Esophagus squamous epithelium (tissue), 5 donors: ENCODE results near the gene HSBP1L1. TPM values are rescaled to one million over a fixed set of nuclear protein-coding genes. Genes with fewer than 3 reads are reported as not detected.
"Not testable (repeated sequence)": the region's sequence is repeated elsewhere in the genome, so short reads cannot be mapped to it uniquely, and the experiment has no call there.

Experiments
- DNase-seq: peaks from one replicate; lab custom pipeline; 2025; lab: John Stamatoyannopoulos, UW
- H3K27ac ChIP-seq, 4 donors: fragments of 200-600 bp; sonication (generic); one replicate each; pipeline ENCODE4 v1.5.1; 2016 to 2019; ENCODE audit warnings: mild to moderate bottlenecking in 1 of 4
- H3K27me3 ChIP-seq, 4 donors: fragments of 200-600 bp; sonication (generic); 1 replicate in 3 of 4; 2 replicates in 1 of 4; pipeline versions ENCODE4 v1.5.1 to v1.6.0; 2017 to 2021; ENCODE audit warnings: antibody characterized with exemption in 1 of 4
- H3K36me3 ChIP-seq, 3 donors: fragments of 200-600 bp; sonication (generic); one replicate each; pipeline ENCODE4 v1.5.1; 2016 to 2019
- H3K4me1 ChIP-seq, 3 donors: fragments of 200-600 bp; sonication (generic); one replicate each; pipeline ENCODE4 v1.5.1; 2017 to 2019
- H3K4me3 ChIP-seq, 4 donors: fragments of 200-600 bp; sonication (generic); 1 replicate in 3 of 4; 2 replicates in 1 of 4; pipeline ENCODE4 v1.5.1; 2016 to 2019; ENCODE audit warnings: mild to moderate bottlenecking in 2 of 4, moderate library complexity in 1 of 4
- H3K9me3 ChIP-seq, 3 donors: fragments of 200-600 bp; sonication (generic); one replicate each; pipeline ENCODE4 v1.5.1; 2016 to 2019
- POLR2A ChIP-seq, 4 donors: fragments of 450-650 bp; IDR thresholded peaks; one replicate each; pipeline ENCODE4 v1.6.1; 2017; ENCODE audit warnings: antibody characterized with exemption in 4 of 4, mild to moderate bottlenecking in 4 of 4, moderate library complexity in 3 of 4
- WGBS, 2 donors: methylation state at CpG; one replicate each; pipeline ENCODE4 v1.1.5; 2018; 5-methylcytosine and 5-hydroxymethylcytosine counted together
- intact Hi-C: fragments of 100-400 bp; cut with DNase I; formaldehyde crosslinking; loops from one replicate; pipeline ENCODE4 v1.15.0; 2022
- total RNA-seq, 4 donors: library from RNA; depleted of rRNA; stranded (reverse); fragments of >200 nt; gene quantifications; one replicate each; pipeline ENCODE4 v1.1.0, GENCODE V29; 2016
- TF ChIP-seq, protein P1 (sequence below), 6 experiments: fragments of 450-650 bp in 4 of 6; fragments of 200-600 bp in 2 of 6; sonication (generic) in 2 of 6; IDR thresholded peaks; one replicate each; pipeline ENCODE4 v1.5.1; 2016 to 2019; ENCODE audit warnings: antibody characterized with exemption in 6 of 6, mild to moderate bottlenecking in 4 of 6, moderate library complexity in 4 of 6
- donor health status: DM: yes; HTN: yes; CAD: no.

HSBP1L1 gene
- total RNA-seq, 4 donors from 2014 or later, result 17.7 to 27.1 (median 25.8) TPM

- Histone ChIP-seq H3K27me3 (no peaks in the 10 kb centered on the region), H3K9me3 (peaks cover 0 to 9% (median 6%) of the 10 kb centered on the region in 3 donors), H3K36me3 (no peaks in the 10 kb centered on the region), H3K27ac (peak overlapping the region; percentile 42 to 84 (median 74)), H3K4me1 (peaks cover 7 to 34% (median 17%) of the 10 kb centered on the region in 3 donors), H3K4me3 (peak overlapping the region in 1 of 4 donors; percentile 6)
- 36 to 59% methylated on average over 2 to 5 of the region's 5 CpGs for WGBS, 2 donors
- intact Hi-C loops, result no loop called here
- TF ChIP-seq, protein P1, sequence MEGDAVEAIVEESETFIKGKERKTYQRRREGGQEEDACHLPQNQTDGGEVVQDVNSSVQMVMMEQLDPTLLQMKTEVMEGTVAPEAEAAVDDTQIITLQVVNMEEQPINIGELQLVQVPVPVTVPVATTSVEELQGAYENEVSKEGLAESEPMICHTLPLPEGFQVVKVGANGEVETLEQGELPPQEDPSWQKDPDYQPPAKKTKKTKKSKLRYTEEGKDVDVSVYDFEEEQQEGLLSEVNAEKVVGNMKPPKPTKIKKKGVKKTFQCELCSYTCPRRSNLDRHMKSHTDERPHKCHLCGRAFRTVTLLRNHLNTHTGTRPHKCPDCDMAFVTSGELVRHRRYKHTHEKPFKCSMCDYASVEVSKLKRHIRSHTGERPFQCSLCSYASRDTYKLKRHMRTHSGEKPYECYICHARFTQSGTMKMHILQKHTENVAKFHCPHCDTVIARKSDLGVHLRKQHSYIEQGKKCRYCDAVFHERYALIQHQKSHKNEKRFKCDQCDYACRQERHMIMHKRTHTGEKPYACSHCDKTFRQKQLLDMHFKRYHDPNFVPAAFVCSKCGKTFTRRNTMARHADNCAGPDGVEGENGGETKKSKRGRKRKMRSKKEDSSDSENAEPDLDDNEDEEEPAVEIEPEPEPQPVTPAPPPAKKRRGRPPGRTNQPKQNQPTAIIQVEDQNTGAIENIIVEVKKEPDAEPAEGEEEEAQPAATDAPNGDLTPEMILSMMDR (IDR thresholded peaks at IDR 0.05), result no peak
- TF ChIP-seq POLR2A (IDR thresholded peaks at IDR 0.05), result no peak
- DNase-seq, result no peak
Measured at GRCh38 chr18:80010551-80010906, 46.1 kb downstream of the HSBP1L1 start.

DNA sequence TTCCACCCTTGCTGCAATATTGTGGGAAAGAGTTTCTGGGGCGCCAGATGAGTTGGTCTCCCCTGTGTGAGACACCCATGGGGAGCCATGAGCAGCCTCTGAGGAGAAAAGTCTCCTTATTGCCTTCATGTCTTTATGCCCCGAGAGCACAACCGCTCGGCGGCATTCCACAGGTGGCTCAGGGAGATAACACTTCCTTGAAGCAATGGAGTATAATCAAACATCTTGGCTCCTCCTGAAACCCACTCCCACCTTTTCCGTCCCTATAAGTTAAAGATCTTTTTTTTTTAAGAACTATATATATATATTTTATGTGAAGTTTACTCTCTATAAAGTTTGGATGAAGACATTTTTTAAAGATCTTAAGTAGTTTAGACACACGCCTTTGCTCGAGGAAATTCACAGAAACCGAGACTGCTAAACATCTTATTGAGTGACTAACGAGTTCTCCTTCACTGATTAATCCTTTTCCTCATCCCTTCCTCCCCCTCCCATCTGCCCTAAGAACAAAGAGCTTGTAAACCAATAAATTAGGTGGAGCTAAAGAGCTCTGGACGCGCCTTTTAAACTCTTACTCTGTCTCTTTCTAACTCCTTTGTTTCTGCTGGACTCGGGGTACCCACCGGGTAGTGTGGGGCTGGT, 47.2 kb downstream of the HSBP1L1 start:
- H3K27ac ChIP-seq, result peak overlapping the region; percentile 16 to 84 (median 64)
- H3K36me3 ChIP-seq, DNase-seq, H3K4me3 ChIP-seq, H3K9me3 ChIP-seq, H3K27me3 ChIP-seq, intact Hi-C loops: not testable (repeated sequence)
- WGBS, 2 donors, result 61 to 62% methylated on average over 14 of the region's 14 CpGs
- peaks cover 7 to 34% (median 17%) of the 10 kb centered on the region in 3 donors for H3K4me1 ChIP-seq

DNA sequence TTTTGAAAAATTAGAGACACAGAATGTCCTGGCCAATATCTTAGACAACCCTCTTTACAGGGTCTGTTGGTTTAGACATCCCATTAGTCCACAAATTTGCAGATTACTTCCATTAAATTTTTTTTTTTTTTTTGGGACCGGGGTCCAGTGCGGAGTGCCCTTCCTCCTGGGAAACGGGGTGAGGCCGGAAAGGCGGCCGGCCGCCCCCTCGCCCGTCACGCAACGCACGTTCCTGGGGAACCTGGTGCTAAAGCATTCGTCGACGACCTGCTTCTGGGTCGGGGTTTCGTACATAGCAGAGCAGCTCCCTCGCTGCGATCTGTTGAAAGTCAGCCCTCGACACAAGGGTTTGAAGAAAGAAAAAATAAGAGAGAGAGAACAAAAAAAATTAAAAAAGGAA, 48.3 kb downstream of the HSBP1L1 start:
- Histone ChIP-seq H3K36me3 (no peaks in the 10 kb centered on the region), H3K27me3 (no peaks in the 10 kb centered on the region), H3K27ac (no peak overlapping the region), H3K4me1 (peaks cover 7 to 34% (median 17%) of the 10 kb centered on the region in 3 donors), H3K4me3 (no peak overlapping the region), H3K9me3 (peaks cover 0 to 9% (median 6%) of the 10 kb centered on the region in 3 donors)
- TF ChIP-seq, protein P1 (IDR thresholded peaks at IDR 0.05), result no peak
- DNase-seq, result no peak
- intact Hi-C loops, result no loop called here
- 95 to 100% methylated on average over 1 to 20 of the region's 20 CpGs for WGBS, 2 donors

Other genes starting within 250 kb of the HSBP1L1 start
- gene KCNG2, start 166.7 kb upstream of the HSBP1L1 start, total RNA-seq, result under 1 TPM in 1 of 4 donors, not detected in 3; 0.19 TPM
- gene SLC66A2, start 13.0 kb upstream of the HSBP1L1 start, total RNA-seq, result 10 to 100 TPM; 30.4 to 49.6 (median 35.1) TPM
- gene TXNL4A, start 23.9 kb downstream of the HSBP1L1 start, total RNA-seq, result 10 to 100 TPM; 20.8 to 43.2 (median 32.5) TPM
- 10 to 100 TPM; 15.5 to 36.7 (median 28.8) TPM for gene RBFA, start 69.8 kb downstream of the HSBP1L1 start, total RNA-seq
- gene ADNP2, start 144.6 kb downstream of the HSBP1L1 start, total RNA-seq, result 10 to 100 TPM; 10.4 to 16.6 (median 12.9) TPM